Fibroblast of the aortic adventitia (primary cell): Measurements from ENCODE around the gene TRAM2. TPM values are rescaled to one million over a fixed set of nuclear protein-coding genes. Genes with fewer than 3 reads are reported as not detected.

ENCODE experiments used
- DNase-seq: peaks from one replicate; pipeline ENCODE4 v3.0.0-alpha.2; 2010; ENCODE audit warnings: low read depth
- H3K4me3 ChIP-seq: 2 replicates; pipeline ENCODE4 v1.5.1; 2011; ENCODE audit warnings: low read depth, mild to moderate bottlenecking, control low read depth, low read length, moderate library complexity
- CTCF ChIP-seq: IDR thresholded peaks from 2 replicates; pipeline ENCODE4 v1.5.1; 2011; ENCODE audit warnings: mild to moderate bottlenecking, low read length, control low read depth, inconsistent platforms; ENCODE audit not compliant: insufficient read depth
- total RNA-seq: library from RNA; depleted of rRNA; stranded (reverse); fragments of >200 nt; gene quantifications from 2 replicates; pipeline ENCODE4 v1.2.3, GENCODE V29; 2012; ENCODE audit warnings: low replicate concordance

TRAM2 gene
- total RNA-seq, 1 donor, result 128 TPM

- peak; percentile 59 for DNase-seq
- no peak overlapping the region for H3K4me3 ChIP-seq
- TF ChIP-seq CTCF, result no peak
These were observed 26.3 kb upstream of the TRAM2 start for GRCh38 chr6:52603000-52603795.

- no peak overlapping the region for H3K4me3 ChIP-seq
- TF ChIP-seq CTCF, result no peak
- no peak for DNase-seq
These were observed 21.9 kb upstream of the TRAM2 start for GRCh38 chr6:52598824-52599190.

GRCh38 chr6:52598123-52598823, 21.4 kb upstream of the TRAM2 start:
- DNase-seq, result peak; percentile 77

GRCh38 chr6:52597738-52598122, 20.9 kb upstream of the TRAM2 start:
- no peak overlapping the region for H3K4me3 ChIP-seq
- no peak for TF ChIP-seq CTCF
- DNase-seq, result no peak

More at GRCh38 chr6:52598123-52598823, 21.4 kb upstream of the TRAM2 start:
- TF ChIP-seq CTCF, result peak; percentile 76
- H3K4me3 ChIP-seq, result no peak overlapping the region

- peak; percentile 88 for DNase-seq
- no peak for TF ChIP-seq CTCF
- H3K4me3 ChIP-seq, result no peak overlapping the region
These were observed 19.6 kb upstream of the TRAM2 start for GRCh38 chr6:52596371-52597028.

- no peak for TF ChIP-seq CTCF
- no peak for DNase-seq
- H3K4me3 ChIP-seq, result peak overlapping the region; percentile 9
These were observed 18.9 kb upstream of the TRAM2 start for GRCh38 chr6:52595796-52596130.
